Psoas muscle (tissue), 8 donors: Measurements from ENCODE around the gene CARHSP1. TPM values are rescaled to one million over a fixed set of nuclear protein-coding genes. Genes with fewer than 3 reads are reported as not detected.
"Not testable (repeated sequence)": the region's sequence is repeated elsewhere in the genome, so short reads cannot be mapped to it uniquely, and the experiment has no call there.

Source experiments
- ATAC-seq, 4 donors: fragments of 200-7000 bp; cut with Tn5 transposase; one replicate each; pipeline ENCODE4 v1.9.1; 2020; ENCODE audit warnings: moderate library complexity in 3 of 4, mild to moderate bottlenecking in 2 of 4
- DNase-seq, 2 donors: peaks; one replicate each; pipeline ENCODE4 v3.0.0-alpha.2; 2020
- H3K27ac ChIP-seq: fragments of 200-600 bp; one replicate; pipeline ENCODE4 v1.8.0; 2022
- H3K27me3 ChIP-seq, 3 donors: fragments of 200-600 bp in 1 of 3; one replicate each; pipeline versions ENCODE4 v1.6.1 to v1.8.0; 2013 to 2022; ENCODE audit warnings: low read length in 2 of 3, mild to moderate bottlenecking in 2 of 3, moderate library complexity in 1 of 3; ENCODE audit not compliant: insufficient read depth in 3 of 3
- H3K36me3 ChIP-seq, 2 donors: fragments of 200-600 bp in 1 of 2; one replicate each; pipeline versions ENCODE4 v1.6.1 to v1.8.0; 2013 to 2022; ENCODE audit warnings: low read depth in 1 of 2, mild to moderate bottlenecking in 1 of 2, moderate library complexity in 1 of 2; ENCODE audit not compliant: insufficient read depth in 1 of 2
- H3K4me1 ChIP-seq: fragments of 200-600 bp; one replicate; pipeline ENCODE4 v1.8.0; 2022
- H3K4me3 ChIP-seq: fragments of 200-600 bp; one replicate; pipeline ENCODE4 v1.8.0; 2022; ENCODE audit warnings: mild to moderate bottlenecking
- H3K9me3 ChIP-seq: fragments of 200-600 bp; one replicate; pipeline ENCODE4 v1.8.0; 2022
- CTCF ChIP-seq: fragments of 200-600 bp; IDR thresholded peaks from one replicate; pipeline ENCODE4 v1.8.0; 2022; ENCODE audit warnings: antibody characterized with exemption
- WGBS, 3 donors: extraction: QIAGEN DNeasy Blood & Tissue Kit; methylation state at CpG; one replicate each; pipeline versions ENCODE4 v1.1.6 to v1.1.7; 2013; 5-methylcytosine and 5-hydroxymethylcytosine counted together
- intact Hi-C, 2 donors: fragments of 100-400 bp; cut with DNase I; formaldehyde crosslinking; loops; one replicate each; pipeline versions ENCODE4 v1.11.0 to v1.14.2; 2022
- long read RNA-seq, 2 donors: library from polyadenylated mRNA; unstranded; transcript quantifications; one replicate each; pipeline ENCODE4 v2.0.0, GENCODE V29; 2021
- polyA plus RNA-seq, 3 donors: library from polyadenylated mRNA; stranded (reverse); fragments of 200-250 nt; gene quantifications; one replicate each; pipeline ENCODE4 v1.2.3, GENCODE V29; 2013
- total RNA-seq, 4 donors: library from RNA; stranded (reverse); fragmentation: NEBNext Ultra II Directional in 2 of 4; extraction: Animal tissue kit (Norgen Biotek cat#: 25700) in 2 of 4; gene quantifications; one replicate each; pipeline versions ENCODE4 v1.2.1 to v1.2.4, GENCODE V29; 2021 to 2023
- donor health status: healthy with polysubstance abuse.
- donor health status: DM: no; HTN: no; CAD: no; lungs with moderate emphysema.
- donor health status: Bipolar disorder and iron deficiency.
- donor health status: healthy.
- donor health status: DM: yes; HTN: yes; CAD: no.
- donor health status: DM: no; HTN: no; CAD: no.
- donor health status: DM: no; HTN: no; CAD: no.
- donor health status: DM: yes; HTN: yes; CAD: no.

The CARHSP1 gene
- total RNA-seq = 10 to 100 TPM in 3 of 4 donors, 1 to 10 TPM in 1; 9.8 to 23.0 (median 13.5) TPM
- polyA plus RNA-seq = 10 to 100 TPM; 16.6 to 19.6 (median 19.1) TPM
- long read RNA-seq, donor 1, partial matches to known transcripts = 4 of 8 reads
- long read RNA-seq, donor 1, other reads (novel, unspliced or antisense) = 2 of 8 reads
- long read RNA-seq, donor 2, partial matches to known transcripts = 0 of 25 reads
- long read RNA-seq, donor 2, other reads (novel, unspliced or antisense) = 18 of 25 reads

- no peak for TF ChIP-seq CTCF
These were observed at the start of gene CARHSP1 for GRCh38 chr16:8868416-8869211. CARHSP1 (minus strand) TSS chr16:8869006; CDS start chr16:8859328, 9,678 bp downstream.

GRCh38 chr16:8917336-8917735 lies 48.5 kb upstream of the CARHSP1 start:
- ATAC-seq, intact Hi-C loops, H3K27me3 ChIP-seq, DNase-seq, H3K4me1 ChIP-seq, H3K4me3 ChIP-seq, H3K9me3 ChIP-seq, H3K27ac ChIP-seq: not testable (repeated sequence)
- peaks cover 13 to 100% of the 10 kb centered on the region in 2 donors for H3K36me3 ChIP-seq
- WGBS, 3 donors = 94 to 96% (median 94%) methylated on average over 10 of the region's 10 CpGs

More at GRCh38 chr16:8868416-8869211, at the start of gene CARHSP1:
- intact Hi-C loops = loop anchor here in 1 of 2 donors (5.0 kb wide), 1 partner anchor 71 kb away; the partner anchor contains the start of genes PMM2 and TMEM186
- WGBS, 3 donors = 0 to 1% (median 1%) methylated on average over 60 to 83 of the region's 83 CpGs
- peaks cover 0 to 34% (median 8%) of the 10 kb centered on the region in 3 donors for H3K27me3 ChIP-seq
- no peaks in the 10 kb centered on the region for H3K36me3 ChIP-seq
- H3K4me1 ChIP-seq = peaks cover 6% of the 10 kb centered on the region
- DNase-seq = peak; percentile 85 to 91
- peak within 1 kb of the TSS; percentile 72 for H3K4me3 ChIP-seq
- H3K27ac ChIP-seq = peak within 1 kb of the TSS; percentile 60
- H3K9me3 ChIP-seq = no peaks in the 10 kb centered on the region
- ATAC-seq = peak; percentile 87 to 92 (median 90)

- intact Hi-C loops = no loop called here
- no peak for TF ChIP-seq CTCF
- no peaks in the 10 kb centered on the region for H3K9me3 ChIP-seq
- ATAC-seq (no peak), DNase-seq (no peak)
- WGBS, 3 donors = 91 to 92% (median 92%) methylated on average over 5 of the region's 5 CpGs
- H3K4me1 ChIP-seq = no peaks in the 10 kb centered on the region
- H3K4me3 ChIP-seq = no peak overlapping the region
- H3K27me3 ChIP-seq = no peaks in the 10 kb centered on the region
- peaks cover 13 to 100% of the 10 kb centered on the region in 2 donors for H3K36me3 ChIP-seq
- no peak overlapping the region for H3K27ac ChIP-seq
These were observed 47.9 kb upstream of the CARHSP1 start for GRCh38 chr16:8916541-8917225.

GRCh38 chr16:8915722-8916301 lies 47.0 kb upstream of the CARHSP1 start:
- intact Hi-C loops = no loop called here
- ATAC-seq (no peak), DNase-seq (no peak)
- TF ChIP-seq CTCF = no peak
- H3K4me1 ChIP-seq = no peaks in the 10 kb centered on the region
- no peak overlapping the region for H3K4me3 ChIP-seq
- H3K27ac ChIP-seq = no peak overlapping the region
- 88 to 92% (median 89%) methylated on average over 7 of the region's 7 CpGs for WGBS, 3 donors
- no peaks in the 10 kb centered on the region for H3K9me3 ChIP-seq
- H3K27me3 ChIP-seq = no peaks in the 10 kb centered on the region
- peaks cover 13 to 100% of the 10 kb centered on the region in 2 donors for H3K36me3 ChIP-seq
